ENCODE measurements around the gene RNF7. TPM values are rescaled to one million over a fixed set of nuclear protein-coding genes. Genes with fewer than 3 reads are reported as not detected.

RNF7 gene
- total and polyA plus RNA-seq, 2 of the 13 experiments (the other 11 are each of a cell fraction or from before 2014, with no cell fraction given) = 66.4 to 94.7 TPM

- 14% methylated on average over 3 of the region's 5 CpGs for WGBS (ENCODE audit: low lambda C conversion rate)
- intact Hi-C loops (cut with micrococcal nuclease; ENCODE audit: unreplicated experiment) = no loop called here
- H3K79me2 ChIP-seq (ENCODE audit: insufficient read depth, low read length) = no peaks in the 10 kb centered on the region
- peak overlapping the region; percentile 89 for H3K27ac ChIP-seq (ENCODE audit: extremely low read length, insufficient read depth, low read length)
- peak; percentile 99 for ATAC-seq
- peaks cover 37% of the 10 kb centered on the region for H3K4me1 ChIP-seq (ENCODE audit: insufficient read depth, low read length)
- no peaks in the 10 kb centered on the region for H3K27me3 ChIP-seq (ENCODE audit: control insufficient read depth in 1 of 2, insufficient read depth in 2 of 2, low read length in 2 of 2)
- H2AFZ ChIP-seq (ENCODE audit: low read length) = peak overlapping the region; percentile 18
- no TSS peak for BruUV-seq (replicated peaks)
- no peaks in the 10 kb centered on the region for H3K9me3 ChIP-seq (ENCODE audit: low read length)
- POLR2A ChIA-PET = interaction anchor here (0.6 to 1.5 kb wide), 9 partner anchors 8 to 149 kb away, joined by 3 to 29 read pairs (median 5); partner anchors contain the start of gene RNF7
- peak overlapping the region; percentile 58 for H3K4me2 ChIP-seq (ENCODE audit: low read depth, low read length)
- in situ Hi-C loops (cut with HindIII; ENCODE audit: extremely low pct_ligation_motif_present, low pct_unique_long_range_greater_than_20kb) = no loop called here
- DNase-seq (ENCODE audit: low spot score) = peak; percentile 95
- H3K9ac ChIP-seq (ENCODE audit: insufficient read depth, low read depth, low read length) = peak overlapping the region; percentile 38; the same call in 1 of the 2 replicates
- H4K20me1 ChIP-seq (ENCODE audit: insufficient read depth, low read length) = no peaks in the 10 kb centered on the region
- peak overlapping the region in 2 of 3 experiments; percentile 17 to 34; a peak in 2 of 6 replicates for H3K4me3 ChIP-seq (replicated peaks in 1 of 3; ENCODE audit: insufficient read depth in 1 of 3, low read depth in 2 of 3, low read length in 3 of 3)
- FAIRE-seq = peak; percentile 97
- CTCF ChIA-PET (ENCODE audit: low intra/inter-chr PET ratio, low total read pairs) = no interaction called here
- H3K36me3 ChIP-seq (replicated peaks in 1 of 2; ENCODE audit: control insufficient read depth in 1 of 2, insufficient read depth in 2 of 2, low read length in 2 of 2) = no peaks in the 10 kb centered on the region
- TF ChIP-seq ELF1 (CRISPR knock-in tag; IDR thresholded peaks at IDR 0.05) (peak; percentile 34; the same call in 1 of the 2 replicates), ZNF317 (CRISPR knock-in tag; IDR thresholded peaks at IDR 0.05) (peak; percentile 38; the same call in 1 of the 2 replicates), HNF1A (IDR thresholded peaks at IDR 0.05; ENCODE audit: low read depth) (peak; percentile 89), HNF1A (CRISPR knock-in tag; IDR thresholded peaks at IDR 0.05; ENCODE audit: borderline replicate concordance) (peak; percentile 93), MTA1 (CRISPR knock-in tag; IDR thresholded peaks at IDR 0.05; ENCODE audit: borderline replicate concordance) (no peak), MNT (IDR thresholded peaks at IDR 0.05) (0 out of 2 replicates have a peak, but pooled peaks have one; percentile 21), MED1 (CRISPR knock-in tag; IDR thresholded peaks at IDR 0.05) (peak; percentile 68), TFAP4 (IDR thresholded peaks at IDR 0.05; ENCODE audit: borderline replicate concordance, low read depth) (peak; percentile 63; the same call in 1 of the 2 replicates), DMAP1 (CRISPR knock-in tag; IDR thresholded peaks at IDR 0.05) (peak; percentile 47; the same call in 1 of the 2 replicates), RCOR2 (CRISPR knock-in tag; IDR thresholded peaks at IDR 0.05) (peak; percentile 66; the same call in 1 of the 2 replicates), ZMYM4 (CRISPR knock-in tag; IDR thresholded peaks at IDR 0.05) (peak; percentile 99), ZNF501 (CRISPR knock-in tag; IDR thresholded peaks at IDR 0.05) (peak; percentile 71), KMT2B (CRISPR knock-in tag; IDR thresholded peaks at IDR 0.05) (peak; percentile 48; the same call in 1 of the 2 replicates), KDM5A (IDR thresholded peaks at IDR 0.05; ENCODE audit: borderline replicate concordance, low read length) (no peak; the same call in 1 of the 2 replicates), TARDBP (CRISPR knock-in tag; IDR thresholded peaks at IDR 0.05) (peak; percentile 65; the same call in 1 of the 2 replicates), ZNF430 (CRISPR knock-in tag; IDR thresholded peaks at IDR 0.05) (peak; percentile 59), POLR2G (IDR thresholded peaks at IDR 0.05; ENCODE audit: low read depth, low read length) (0 out of 2 replicates have a peak, but pooled peaks have one; percentile 50), EHMT2 (IDR thresholded peaks at IDR 0.05; ENCODE audit: borderline replicate concordance, low read depth, low read length) (peak; percentile 40; the same call in 1 of the 2 replicates)
Observed at GRCh38 chr3:141728355-141728892, 9.7 kb upstream of the RNF7 start.
